K562 (cell line): ENCODE measurements around the gene PYM1. TPM values are rescaled to one million over a fixed set of nuclear protein-coding genes. Genes with fewer than 3 reads are reported as not detected.

Experiments
- DACH1 ChIP-seq: fragments of 450-650 bp; IDR thresholded peaks from 2 replicates; pipeline ENCODE4 v1.6.1; 2018; ENCODE audit not compliant: partially characterized antibody
- FOXM1 ChIP-seq, 2 experiments: fragments of 450-650 bp in 1 of 2; sonication (generic) in 1 of 2; formaldehyde crosslinking in 1 of 2; IDR thresholded peaks; 2 replicates each; pipeline versions ENCODE4 v1.6.1 to v1.9.0; 2017 to 2022; ENCODE audit warnings: low read depth in 2 of 2, mild to moderate bottlenecking in 2 of 2, missing genetic modification reagents in 1 of 2, moderate library complexity in 1 of 2
- MEF2A ChIP-seq: IDR thresholded peaks from 2 replicates; pipeline ENCODE4 v1.6.1; 2011; ENCODE audit warnings: low read depth, mild to moderate bottlenecking, low read length, moderate library complexity; ENCODE audit not compliant: control insufficient read depth
- MXI1 ChIP-seq: IDR thresholded peaks from 2 replicates; pipeline ENCODE4 v1.6.1; 2011; ENCODE audit warnings: low read depth, mild to moderate bottlenecking, improper control_type of control experiment, low read length
- NR1H2 ChIP-seq: sonication (generic); formaldehyde crosslinking; IDR thresholded peaks from 2 replicates; pipeline ENCODE4 v1.4.0; 2020; ENCODE audit warnings: mild to moderate bottlenecking, missing genetic modification reagents
- RCOR1 ChIP-seq, 2 experiments: IDR thresholded peaks; 2 replicates each; pipeline ENCODE4 v1.6.1; 2012; ENCODE audit warnings: low read depth in 2 of 2, low read length in 2 of 2, borderline replicate concordance in 1 of 2, improper control_type of control experiment in 1 of 2
- RHOXF2B ChIP-seq: fragments of 250-450 bp; sonication (Bioruptor Pico); conservative IDR thresholded peaks from 2 replicates; pipeline ENCODE4 v1.5.1; 2021
- ZFP30 ChIP-seq: fragments of 250-450 bp; sonication (Bioruptor Pico); IDR thresholded peaks from 2 replicates; pipeline ENCODE4 v1.8.0; 2022; ENCODE audit warnings: moderate library complexity, mild to moderate bottlenecking, inconsistent platforms, borderline replicate concordance
- ZFX ChIP-seq: sonication (generic); formaldehyde crosslinking; IDR thresholded peaks from 2 replicates; pipeline ENCODE4 v1.8.0; 2022; ENCODE audit warnings: mild to moderate bottlenecking, missing genetic modification reagents, moderate library complexity
- ZNF707 ChIP-seq: fragments of 250-450 bp; sonication (Bioruptor Pico); conservative IDR thresholded peaks from 2 replicates; pipeline ENCODE4 v1.8.0; 2022; ENCODE audit warnings: inconsistent platforms, mild to moderate bottlenecking, moderate library complexity
- ZNF764 ChIP-seq: fragments of 250-450 bp; sonication (Bioruptor Pico); IDR thresholded peaks from 2 replicates; pipeline ENCODE4 v1.4.0; 2020; ENCODE audit warnings: low read depth, mild to moderate bottlenecking, moderate library complexity
- ZNF766 ChIP-seq: fragments of 200-800 bp; sonication (Bioruptor generic); conservative IDR thresholded peaks from 2 replicates; pipeline ENCODE4 v1.6.1; 2016; ENCODE audit warnings: missing genetic modification characterization, missing compliant biosample characterization
- ZNF778 ChIP-seq: fragments of 450-650 bp; formaldehyde crosslinking; IDR thresholded peaks from 2 replicates; pipeline ENCODE4 v1.4.0; 2020; ENCODE audit warnings: mild to moderate bottlenecking, moderate library complexity
- ZNF830 ChIP-seq: fragments of 250-450 bp; sonication (Bioruptor Pico); IDR thresholded peaks from 2 replicates; pipeline ENCODE4 v1.5.0; 2021; ENCODE audit warnings: mild to moderate bottlenecking
- polyA plus RNA-seq, 8 experiments: library from polyadenylated mRNA; depleted of rRNA in 4 of 8; stranded (reverse) in 5 of 8; unstranded in 3 of 8; fragments of >200 nt; fragmentation: Nextera tagmentation in 2 of 8; fragmentation: Illumina TruSeq in 1 of 8; extraction: Ambion mirVana in 2 of 8; extraction: Trizol in 1 of 8; gene quantifications; 2 replicates each; pipeline versions ENCODE4 v1.2.1 to v1.2.3, GENCODE V29; 2011 to 2014; ENCODE audit warnings: inconsistent platforms in 1 of 8, missing spikeins in 1 of 8
- total RNA-seq, 7 experiments: library from RNA; depleted of rRNA in 6 of 7; stranded (reverse); fragments of >200 nt in 6 of 7; fragmentation: Illumina TruSeq in 2 of 7; extraction: Trizol in 2 of 7; gene quantifications; 2 replicates each; pipeline versions ENCODE4 v1.2.1 to v1.2.3, GENCODE V29; 2011 to 2021; ENCODE audit warnings: low replicate concordance in 1 of 7
- TF ChIP-seq, protein P1 (sequence below): fragments of 450-650 bp; formaldehyde crosslinking; IDR thresholded peaks from 2 replicates; pipeline ENCODE4 v1.4.0; 2022; ENCODE audit warnings: mild to moderate bottlenecking, moderate library complexity
- TF ChIP-seq, protein P2 (sequence below), 2 experiments: IDR thresholded peaks in 1 of 2; conservative IDR thresholded peaks in 1 of 2; 2 replicates each; pipeline ENCODE4 v1.6.1; 2016; ENCODE audit warnings: low read depth in 2 of 2, mild to moderate bottlenecking in 1 of 2, missing compliant biosample characterization in 1 of 2, missing genetic modification characterization in 1 of 2, moderate library complexity in 1 of 2
- TF ChIP-seq, protein P3 (sequence below): IDR thresholded peaks from 2 replicates; pipeline ENCODE4 v1.6.1; 2011; ENCODE audit warnings: borderline replicate concordance, low read depth, mild to moderate bottlenecking, moderate library complexity, low read length; ENCODE audit not compliant: insufficient read depth, poor library complexity, severe bottlenecking
- TF ChIP-seq, protein P4 (sequence below): fragments of 250-450 bp; sonication (Bioruptor Pico); IDR thresholded peaks from 2 replicates; pipeline ENCODE4 v1.9.0; 2021; ENCODE audit warnings: mild to moderate bottlenecking, inconsistent platforms

Gene PYM1
- total and polyA plus RNA-seq, 9 of the 15 experiments (the other 6 are each of a cell fraction or from before 2014, with no cell fraction given) = 29.0 to 51.3 (median 34.1) TPM

DNA sequence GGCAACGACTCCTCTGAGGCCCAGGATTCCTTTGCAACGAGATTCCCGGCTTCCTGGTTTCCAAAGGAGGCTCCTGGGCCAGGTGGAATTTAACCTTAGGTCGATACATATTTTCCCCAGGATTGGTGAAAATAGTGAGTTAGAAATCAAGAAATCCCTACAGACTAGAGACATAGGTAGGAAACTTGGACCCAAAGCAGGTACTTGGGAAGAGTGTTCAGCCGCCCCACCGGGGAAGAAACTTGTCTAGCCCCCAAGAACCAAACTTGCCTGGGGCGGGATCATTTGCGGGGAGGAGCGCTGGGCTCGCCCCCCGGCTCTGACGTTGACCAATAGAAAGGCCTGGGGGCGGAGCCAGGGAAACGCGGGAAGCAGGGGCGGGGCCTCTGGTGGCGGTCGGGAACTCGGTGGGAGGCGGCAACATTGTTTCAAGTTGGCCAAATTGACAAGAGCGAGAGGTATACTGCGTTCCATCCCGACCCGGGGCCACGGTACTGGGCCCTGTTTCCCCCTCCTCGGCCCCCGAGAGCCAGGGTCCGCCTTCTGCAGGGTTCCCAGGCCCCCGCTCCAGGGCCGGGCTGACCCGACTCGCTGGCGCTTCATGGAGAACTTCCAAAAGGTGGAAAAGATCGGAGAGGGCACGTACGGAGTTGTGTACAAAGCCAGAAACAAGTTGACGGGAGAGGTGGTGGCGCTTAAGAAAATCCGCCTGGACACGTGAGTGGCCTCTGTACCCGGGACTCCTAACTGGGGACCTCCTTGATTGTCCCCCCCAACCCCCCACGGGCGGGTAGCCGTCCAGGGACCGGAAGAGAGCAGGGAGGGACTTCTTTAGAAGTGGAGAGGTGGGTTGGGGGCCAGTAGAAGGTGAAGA, 39.0 kb upstream of the PYM1 start, which contains the start of gene CDK2 (continued):
- TF ChIP-seq ZFP30 (no peak), ZNF764 (CRISPR knock-in tag) (no peak), MEF2A (no peak), RCOR1 (IDR thresholded peaks at IDR 0.05; ENCODE audit: borderline replicate concordance in 1 of 2, low read depth in 2 of 2, low read length in 2 of 2) (0 out of 4 replicates have a peak, but pooled peaks of 1 of the 2 experiments have one; percentile 19), FOXM1 (IDR thresholded peaks at IDR 0.05; ENCODE audit: low read depth) (no peak), FOXM1 (CRISPR knock-in tag; IDR thresholded peaks at IDR 0.05; ENCODE audit: low read depth) (no peak), ZNF778 (CRISPR knock-in tag) (no peak), RHOXF2B (CRISPR knock-in tag) (no peak), NR1H2 (no peak), MXI1 (no peak), ZFX (peak; percentile 50; the same call in 1 of the 2 replicates), DACH1 (no peak), ZNF830 (CRISPR knock-in tag) (no peak), ZNF707 (CRISPR knock-in tag) (no peak), ZNF766 (no peak)
- TF ChIP-seq, protein P1, sequence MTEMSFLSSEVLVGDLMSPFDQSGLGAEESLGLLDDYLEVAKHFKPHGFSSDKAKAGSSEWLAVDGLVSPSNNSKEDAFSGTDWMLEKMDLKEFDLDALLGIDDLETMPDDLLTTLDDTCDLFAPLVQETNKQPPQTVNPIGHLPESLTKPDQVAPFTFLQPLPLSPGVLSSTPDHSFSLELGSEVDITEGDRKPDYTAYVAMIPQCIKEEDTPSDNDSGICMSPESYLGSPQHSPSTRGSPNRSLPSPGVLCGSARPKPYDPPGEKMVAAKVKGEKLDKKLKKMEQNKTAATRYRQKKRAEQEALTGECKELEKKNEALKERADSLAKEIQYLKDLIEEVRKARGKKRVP (CRISPR knock-in tag) = no peak
- TF ChIP-seq, protein P2, sequence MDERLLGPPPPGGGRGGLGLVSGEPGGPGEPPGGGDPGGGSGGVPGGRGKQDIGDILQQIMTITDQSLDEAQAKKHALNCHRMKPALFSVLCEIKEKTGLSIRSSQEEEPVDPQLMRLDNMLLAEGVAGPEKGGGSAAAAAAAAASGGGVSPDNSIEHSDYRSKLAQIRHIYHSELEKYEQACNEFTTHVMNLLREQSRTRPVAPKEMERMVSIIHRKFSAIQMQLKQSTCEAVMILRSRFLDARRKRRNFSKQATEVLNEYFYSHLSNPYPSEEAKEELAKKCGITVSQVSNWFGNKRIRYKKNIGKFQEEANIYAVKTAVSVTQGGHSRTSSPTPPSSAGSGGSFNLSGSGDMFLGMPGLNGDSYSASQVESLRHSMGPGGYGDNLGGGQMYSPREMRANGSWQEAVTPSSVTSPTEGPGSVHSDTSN (CRISPR knock-in tag; IDR thresholded peaks at IDR 0.05; ENCODE audit: low read depth) = no peak
- TF ChIP-seq, protein P2 (tag; conservative IDR thresholded peaks at IDR 0.05; ENCODE audit: low read depth) = no peak
- TF ChIP-seq, protein P3, sequence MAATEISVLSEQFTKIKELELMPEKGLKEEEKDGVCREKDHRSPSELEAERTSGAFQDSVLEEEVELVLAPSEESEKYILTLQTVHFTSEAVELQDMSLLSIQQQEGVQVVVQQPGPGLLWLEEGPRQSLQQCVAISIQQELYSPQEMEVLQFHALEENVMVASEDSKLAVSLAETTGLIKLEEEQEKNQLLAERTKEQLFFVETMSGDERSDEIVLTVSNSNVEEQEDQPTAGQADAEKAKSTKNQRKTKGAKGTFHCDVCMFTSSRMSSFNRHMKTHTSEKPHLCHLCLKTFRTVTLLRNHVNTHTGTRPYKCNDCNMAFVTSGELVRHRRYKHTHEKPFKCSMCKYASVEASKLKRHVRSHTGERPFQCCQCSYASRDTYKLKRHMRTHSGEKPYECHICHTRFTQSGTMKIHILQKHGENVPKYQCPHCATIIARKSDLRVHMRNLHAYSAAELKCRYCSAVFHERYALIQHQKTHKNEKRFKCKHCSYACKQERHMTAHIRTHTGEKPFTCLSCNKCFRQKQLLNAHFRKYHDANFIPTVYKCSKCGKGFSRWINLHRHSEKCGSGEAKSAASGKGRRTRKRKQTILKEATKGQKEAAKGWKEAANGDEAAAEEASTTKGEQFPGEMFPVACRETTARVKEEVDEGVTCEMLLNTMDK = no peak
- TF ChIP-seq, protein P4, sequence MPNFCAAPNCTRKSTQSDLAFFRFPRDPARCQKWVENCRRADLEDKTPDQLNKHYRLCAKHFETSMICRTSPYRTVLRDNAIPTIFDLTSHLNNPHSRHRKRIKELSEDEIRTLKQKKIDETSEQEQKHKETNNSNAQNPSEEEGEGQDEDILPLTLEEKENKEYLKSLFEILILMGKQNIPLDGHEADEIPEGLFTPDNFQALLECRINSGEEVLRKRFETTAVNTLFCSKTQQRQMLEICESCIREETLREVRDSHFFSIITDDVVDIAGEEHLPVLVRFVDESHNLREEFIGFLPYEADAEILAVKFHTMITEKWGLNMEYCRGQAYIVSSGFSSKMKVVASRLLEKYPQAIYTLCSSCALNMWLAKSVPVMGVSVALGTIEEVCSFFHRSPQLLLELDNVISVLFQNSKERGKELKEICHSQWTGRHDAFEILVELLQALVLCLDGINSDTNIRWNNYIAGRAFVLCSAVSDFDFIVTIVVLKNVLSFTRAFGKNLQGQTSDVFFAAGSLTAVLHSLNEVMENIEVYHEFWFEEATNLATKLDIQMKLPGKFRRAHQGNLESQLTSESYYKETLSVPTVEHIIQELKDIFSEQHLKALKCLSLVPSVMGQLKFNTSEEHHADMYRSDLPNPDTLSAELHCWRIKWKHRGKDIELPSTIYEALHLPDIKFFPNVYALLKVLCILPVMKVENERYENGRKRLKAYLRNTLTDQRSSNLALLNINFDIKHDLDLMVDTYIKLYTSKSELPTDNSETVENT (CRISPR knock-in tag) = 0 out of 2 replicates have a peak, but pooled peaks have one; percentile 38
